Left ventricle myocardium superior (tissue), 1 donor: ENCODE results near the gene PGF. TPM values are rescaled to one million over a fixed set of nuclear protein-coding genes. Genes with fewer than 3 reads are reported as not detected.

ENCODE experiments used
- ATAC-seq: fragments of 200-7000 bp; cut with Tn5 transposase; one replicate; pipeline ENCODE4 v1.9.1; 2020; ENCODE audit warnings: mild to moderate bottlenecking, moderate library complexity
- DNase-seq: peaks from one replicate; pipeline ENCODE4 v3.0.0-alpha.2; 2020
- intact Hi-C: fragments of 100-400 bp; cut with micrococcal nuclease; formaldehyde crosslinking; loops from one replicate; pipeline ENCODE4 v1.11.0; 2022
- total RNA-seq: library from RNA; stranded (reverse); fragmentation: NEBNext Ultra II Directional; extraction: Animal tissue kit (Norgen Biotek cat#: 25700); gene quantifications from one replicate; pipeline ENCODE4 v1.2.1, GENCODE V29; 2021
- donor health status: DM: no; HTN: yes; CAD: no; lungs with severe emphysema.

Gene PGF
- total RNA-seq, 1 donor from 2014 or later, result 4.9 TPM

GRCh38 chr14:74892745-74893144 is 62.7 kb downstream of the PGF start:
- ATAC-seq (no peak), DNase-seq (no peak)
- intact Hi-C loops, result no loop called here

DNA sequence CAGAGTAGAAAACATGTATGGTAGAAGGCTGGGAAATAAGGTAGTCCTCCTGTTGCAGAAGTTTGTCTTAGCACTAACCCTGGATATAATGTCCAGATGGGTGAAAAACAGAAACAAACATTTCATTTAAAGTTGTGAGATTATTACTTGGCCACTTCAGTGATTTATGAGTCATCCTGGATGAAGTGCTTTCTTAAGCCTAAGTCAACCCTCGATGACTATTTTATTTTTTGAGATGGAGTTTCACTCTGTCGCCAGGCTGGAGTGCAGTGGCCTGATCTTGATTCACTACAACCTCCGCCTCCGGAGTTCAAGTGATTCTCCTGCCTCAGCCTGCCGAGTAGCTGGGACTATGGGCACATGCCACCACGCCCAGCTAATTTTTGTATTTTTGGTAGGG is 63.5 kb downstream of the PGF start:
- intact Hi-C loops, result no loop called here
- DNase-seq (no peak), ATAC-seq (no peak)

Other genes starting within 250 kb of the PGF start
- 28.1 TPM for gene AREL1, start 242.5 kb downstream of the PGF start, total RNA-seq
- gene FCF1, start 242.5 kb downstream of the PGF start, total RNA-seq, result 38.9 TPM
- gene YLPM1, start 192.3 kb downstream of the PGF start, total RNA-seq, result 26.4 TPM
- gene PROX2, start 79.5 kb downstream of the PGF start, total RNA-seq, result not detected
- 241 TPM for gene DLST, start 73.7 kb downstream of the PGF start, total RNA-seq
- 18.6 TPM for gene RPS6KL1, start 32.3 kb downstream of the PGF start, total RNA-seq
- 34.5 TPM for gene EIF2B2, start 47.3 kb upstream of the PGF start, total RNA-seq
- 19.1 TPM for gene MLH3, start 95.9 kb upstream of the PGF start, total RNA-seq
- 11.7 TPM for gene ACYP1, start 108.4 kb upstream of the PGF start, total RNA-seq
- 14.0 TPM for gene ZC2HC1C, start 114.0 kb upstream of the PGF start, total RNA-seq
- 119 TPM for gene NEK9, start 171.5 kb upstream of the PGF start, total RNA-seq
- gene TMED10, start 221.0 kb upstream of the PGF start, total RNA-seq, result 266 TPM